ENCODE results near the gene TMC7. TPM values are rescaled to one million over a fixed set of nuclear protein-coding genes. Genes with fewer than 3 reads are reported as not detected.

Gene TMC7
- total RNA-seq, 2 donors from 2014 or later = 1.6 to 2.9 TPM

DNA sequence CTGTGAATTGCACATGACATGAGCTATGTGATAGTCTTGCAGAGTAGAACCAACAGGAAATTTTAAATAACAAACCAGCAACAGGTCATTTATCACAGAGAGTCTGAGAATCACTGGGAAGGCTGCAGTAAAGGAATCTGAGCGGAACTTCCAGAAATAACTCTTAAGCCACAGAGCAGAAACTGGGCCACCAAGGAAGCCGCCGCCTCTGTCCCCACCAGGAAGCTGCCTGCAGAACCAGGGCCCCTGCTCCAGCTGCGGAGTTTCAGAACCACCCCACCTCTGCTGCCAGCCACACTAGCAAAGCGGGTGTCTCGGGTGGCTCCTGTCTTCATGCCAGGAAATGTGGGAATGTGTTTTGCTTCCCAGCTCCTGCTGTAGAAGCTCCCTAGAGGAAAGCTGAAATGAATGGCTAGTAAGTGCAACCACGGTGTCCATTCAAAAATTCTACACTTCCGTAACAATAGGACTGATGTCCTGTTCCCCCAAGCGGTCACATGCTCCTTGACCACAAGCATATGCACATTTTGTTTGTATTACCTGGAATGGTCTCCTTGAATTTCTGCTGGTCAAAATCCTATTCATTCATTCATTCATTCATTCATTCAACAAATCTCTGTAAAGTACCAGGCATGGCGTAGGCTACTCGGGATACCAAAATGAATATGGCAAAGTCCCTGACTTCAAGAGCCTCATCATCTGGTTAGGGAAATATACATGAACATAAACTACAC lies 122.3 kb downstream of the TMC7 start:
- Histone ChIP-seq H3K27me3 (replicated peaks; ENCODE audit: insufficient read depth) (no peaks in the 10 kb centered on the region), H3K9me3 (no peaks in the 10 kb centered on the region), H3K4me1 (replicated peaks) (no peaks in the 10 kb centered on the region), H3K27ac (no peak overlapping the region), H3K36me3 (no peaks in the 10 kb centered on the region), H3K4me3 (no peak overlapping the region)
- WGBS = 70% methylated on average over 11 of the region's 11 CpGs
- TF ChIP-seq POLR2AphosphoS5 (IDR thresholded peaks at IDR 0.05) (no peak), POLR2A (IDR thresholded peaks at IDR 0.05) (no peak)
- TF ChIP-seq, protein P1, sequence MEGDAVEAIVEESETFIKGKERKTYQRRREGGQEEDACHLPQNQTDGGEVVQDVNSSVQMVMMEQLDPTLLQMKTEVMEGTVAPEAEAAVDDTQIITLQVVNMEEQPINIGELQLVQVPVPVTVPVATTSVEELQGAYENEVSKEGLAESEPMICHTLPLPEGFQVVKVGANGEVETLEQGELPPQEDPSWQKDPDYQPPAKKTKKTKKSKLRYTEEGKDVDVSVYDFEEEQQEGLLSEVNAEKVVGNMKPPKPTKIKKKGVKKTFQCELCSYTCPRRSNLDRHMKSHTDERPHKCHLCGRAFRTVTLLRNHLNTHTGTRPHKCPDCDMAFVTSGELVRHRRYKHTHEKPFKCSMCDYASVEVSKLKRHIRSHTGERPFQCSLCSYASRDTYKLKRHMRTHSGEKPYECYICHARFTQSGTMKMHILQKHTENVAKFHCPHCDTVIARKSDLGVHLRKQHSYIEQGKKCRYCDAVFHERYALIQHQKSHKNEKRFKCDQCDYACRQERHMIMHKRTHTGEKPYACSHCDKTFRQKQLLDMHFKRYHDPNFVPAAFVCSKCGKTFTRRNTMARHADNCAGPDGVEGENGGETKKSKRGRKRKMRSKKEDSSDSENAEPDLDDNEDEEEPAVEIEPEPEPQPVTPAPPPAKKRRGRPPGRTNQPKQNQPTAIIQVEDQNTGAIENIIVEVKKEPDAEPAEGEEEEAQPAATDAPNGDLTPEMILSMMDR (IDR thresholded peaks at IDR 0.05) = no peak
- intact Hi-C loops (cut with DNase I) = no loop called here
- no peak for DNase-seq (ENCODE audit: low spot score)

DNA sequence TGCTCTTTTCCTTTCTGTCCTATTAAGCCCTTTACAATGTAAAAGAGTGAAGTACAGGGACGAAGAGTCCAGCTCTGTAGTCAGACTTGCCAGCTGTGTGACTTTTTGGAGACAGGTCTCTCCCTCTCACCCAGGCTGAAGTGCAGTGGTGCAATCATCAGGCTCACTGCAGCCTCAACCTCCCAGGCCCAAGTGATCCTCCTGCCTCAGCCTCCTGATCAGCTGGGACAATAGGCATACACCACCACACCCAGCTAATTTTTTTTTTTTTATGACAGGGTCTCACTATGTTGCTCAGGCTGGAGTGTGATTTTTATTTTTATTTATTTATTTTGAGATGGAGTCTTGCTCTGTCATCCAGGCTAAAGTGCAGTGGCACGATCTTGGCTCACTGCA lies 122.9 kb downstream of the TMC7 start:
- Histone ChIP-seq H3K9me3 (no peaks in the 10 kb centered on the region), H3K27me3 (replicated peaks; ENCODE audit: insufficient read depth) (no peaks in the 10 kb centered on the region), H3K27ac (no peak overlapping the region), H3K36me3 (no peaks in the 10 kb centered on the region), H3K4me1 (replicated peaks) (no peaks in the 10 kb centered on the region), H3K4me3 (no peak overlapping the region)
- intact Hi-C loops (cut with DNase I) = no loop called here
- no peak for DNase-seq (ENCODE audit: low spot score)
- 88% methylated on average over 2 of the region's 2 CpGs for WGBS
- TF ChIP-seq POLR2AphosphoS5 (IDR thresholded peaks at IDR 0.05) (no peak), POLR2A (IDR thresholded peaks at IDR 0.05) (no peak)
- TF ChIP-seq, protein P1 (IDR thresholded peaks at IDR 0.05) = no peak

DNA sequence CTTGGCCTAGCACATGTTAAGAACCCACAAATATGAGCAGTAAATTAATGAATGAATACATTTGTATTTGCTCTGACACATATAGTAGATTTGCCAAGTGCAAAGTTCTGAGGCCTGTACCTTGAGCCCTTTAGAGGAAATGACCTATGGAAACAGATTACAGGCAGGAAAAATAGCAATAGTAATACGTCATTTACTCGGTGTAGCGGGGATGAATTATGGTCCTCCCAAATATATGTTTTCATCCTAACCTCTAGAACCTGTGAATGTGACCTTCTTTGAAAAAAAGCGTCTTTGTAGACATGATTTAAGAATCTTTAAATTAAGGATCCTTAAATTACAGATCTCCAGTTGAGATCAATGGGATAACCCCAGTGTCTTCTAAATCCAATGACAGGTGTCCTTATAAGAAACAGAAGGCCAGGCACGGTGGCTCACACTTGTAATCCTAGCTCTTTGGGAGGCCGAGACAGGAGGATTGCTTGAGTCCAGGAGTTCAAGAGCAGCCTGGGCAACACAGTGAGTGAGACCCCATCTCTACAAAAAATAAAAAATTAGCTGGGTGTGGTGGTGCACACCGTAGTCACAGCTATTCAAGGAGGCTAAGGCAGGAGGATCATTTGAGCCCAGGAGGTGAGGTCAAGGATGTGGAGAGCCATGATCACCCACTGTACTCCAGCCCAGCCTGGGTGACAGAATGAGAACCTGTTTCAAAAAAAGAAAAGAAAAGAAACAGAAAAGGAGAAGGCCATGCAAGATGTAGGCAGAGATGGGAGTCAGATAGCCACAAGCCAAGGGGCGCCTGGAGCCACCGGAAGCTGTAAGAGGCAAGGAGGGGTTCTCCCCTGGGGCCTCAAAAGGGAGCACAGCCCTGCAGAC lies 124.9 kb downstream of the TMC7 start:
- intact Hi-C loops (cut with DNase I) = no loop called here
- Histone ChIP-seq H3K4me1 (replicated peaks) (no peaks in the 10 kb centered on the region), H3K9me3 (no peaks in the 10 kb centered on the region), H3K36me3 (no peaks in the 10 kb centered on the region), H3K27ac (no peak overlapping the region), H3K27me3 (replicated peaks; ENCODE audit: insufficient read depth) (no peaks in the 10 kb centered on the region), H3K4me3 (no peak overlapping the region)
- no peak for DNase-seq (ENCODE audit: low spot score)
- 93% methylated on average over 9 of the region's 9 CpGs for WGBS
- no peak for TF ChIP-seq POLR2A (IDR thresholded peaks at IDR 0.05)
- TF ChIP-seq, protein P1 (IDR thresholded peaks at IDR 0.05) = no peak
- no peak for TF ChIP-seq POLR2AphosphoS5 (IDR thresholded peaks at IDR 0.05)

DNA sequence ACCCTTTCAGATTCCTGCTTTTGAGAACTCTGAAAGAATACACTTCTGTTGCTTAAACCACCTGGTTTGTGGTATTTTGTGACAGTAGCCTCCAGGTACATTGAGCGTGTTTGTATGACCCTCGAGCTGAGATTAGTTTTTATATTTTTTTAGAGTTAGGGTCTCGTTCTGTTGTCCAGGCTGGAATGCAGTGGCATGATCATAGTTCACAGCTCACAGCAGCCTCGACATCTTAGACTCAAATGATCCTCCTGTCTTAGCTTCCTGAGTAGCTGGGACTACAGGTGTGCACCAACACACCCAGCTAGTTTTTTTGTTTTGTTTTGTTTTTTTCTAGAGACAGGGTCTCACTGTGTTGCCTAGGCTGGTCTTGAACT lies 125.5 kb downstream of the TMC7 start:
- Histone ChIP-seq H3K4me3 (no peak overlapping the region), H3K36me3 (no peaks in the 10 kb centered on the region), H3K27ac (no peak overlapping the region), H3K9me3 (no peaks in the 10 kb centered on the region), H3K4me1 (replicated peaks) (no peaks in the 10 kb centered on the region), H3K27me3 (replicated peaks; ENCODE audit: insufficient read depth) (no peaks in the 10 kb centered on the region)
- intact Hi-C loops (cut with DNase I) = no loop called here
- no peak for TF ChIP-seq POLR2A (IDR thresholded peaks at IDR 0.05)
- no peak for TF ChIP-seq POLR2AphosphoS5 (IDR thresholded peaks at IDR 0.05)
- TF ChIP-seq, protein P1 (IDR thresholded peaks at IDR 0.05) = no peak
- DNase-seq (ENCODE audit: low spot score) = no peak
- WGBS = 93% methylated on average over 4 of the region's 4 CpGs

All from prostate gland (tissue), 2 donors.